Esophagus squamous epithelium (tissue), 5 donors: ENCODE data around the gene AR. TPM values are rescaled to one million over a fixed set of nuclear protein-coding genes. Genes with fewer than 3 reads are reported as not detected.

ENCODE experiments used
- DNase-seq: peaks from one replicate; lab custom pipeline; 2025; lab: John Stamatoyannopoulos, UW
- H3K27ac ChIP-seq, 4 donors: fragments of 200-600 bp; sonication (generic); one replicate each; pipeline ENCODE4 v1.5.1; 2016 to 2019; ENCODE audit warnings: mild to moderate bottlenecking in 1 of 4
- H3K27me3 ChIP-seq, 4 donors: fragments of 200-600 bp; sonication (generic); 1 replicate in 3 of 4; 2 replicates in 1 of 4; pipeline versions ENCODE4 v1.5.1 to v1.6.0; 2017 to 2021; ENCODE audit warnings: antibody characterized with exemption in 1 of 4
- H3K36me3 ChIP-seq, 3 donors: fragments of 200-600 bp; sonication (generic); one replicate each; pipeline ENCODE4 v1.5.1; 2016 to 2019
- H3K4me1 ChIP-seq, 3 donors: fragments of 200-600 bp; sonication (generic); one replicate each; pipeline ENCODE4 v1.5.1; 2017 to 2019
- H3K4me3 ChIP-seq, 4 donors: fragments of 200-600 bp; sonication (generic); 1 replicate in 3 of 4; 2 replicates in 1 of 4; pipeline ENCODE4 v1.5.1; 2016 to 2019; ENCODE audit warnings: mild to moderate bottlenecking in 2 of 4, moderate library complexity in 1 of 4
- H3K9me3 ChIP-seq, 3 donors: fragments of 200-600 bp; sonication (generic); one replicate each; pipeline ENCODE4 v1.5.1; 2016 to 2019
- POLR2A ChIP-seq, 4 donors: fragments of 450-650 bp; IDR thresholded peaks; one replicate each; pipeline ENCODE4 v1.6.1; 2017; ENCODE audit warnings: antibody characterized with exemption in 4 of 4, mild to moderate bottlenecking in 4 of 4, moderate library complexity in 3 of 4
- whole genome bisulfite sequencing, 2 donors: methylation state at CpG; one replicate each; pipeline ENCODE4 v1.1.5; 2018; 5-methylcytosine and 5-hydroxymethylcytosine counted together
- intact Hi-C: fragments of 100-400 bp; cut with DNase I; formaldehyde crosslinking; loops from one replicate; pipeline ENCODE4 v1.15.0; 2022
- total RNA-seq, 4 donors: library from RNA; depleted of rRNA; stranded (reverse); fragments of >200 nt; gene quantifications; one replicate each; pipeline ENCODE4 v1.1.0, GENCODE V29; 2016
- TF ChIP-seq, protein P1 (sequence below), 6 experiments: fragments of 450-650 bp in 4 of 6; fragments of 200-600 bp in 2 of 6; sonication (generic) in 2 of 6; IDR thresholded peaks; one replicate each; pipeline ENCODE4 v1.5.1; 2016 to 2019; ENCODE audit warnings: antibody characterized with exemption in 6 of 6, mild to moderate bottlenecking in 4 of 6, moderate library complexity in 4 of 6
- donor health status: DM: yes; HTN: yes; CAD: no.

The AR gene
- total RNA-seq, 4 donors from 2014 or later: 0.53 to 4.6 (median 1.9) TPM

GRCh38 chrX:67523002-67523681 is 20.7 kb upstream of the AR start:
- no peak for DNase-seq

GRCh38 chrX:67523932-67524331 is 19.9 kb upstream of the AR start:
- TF ChIP-seq, protein P1, sequence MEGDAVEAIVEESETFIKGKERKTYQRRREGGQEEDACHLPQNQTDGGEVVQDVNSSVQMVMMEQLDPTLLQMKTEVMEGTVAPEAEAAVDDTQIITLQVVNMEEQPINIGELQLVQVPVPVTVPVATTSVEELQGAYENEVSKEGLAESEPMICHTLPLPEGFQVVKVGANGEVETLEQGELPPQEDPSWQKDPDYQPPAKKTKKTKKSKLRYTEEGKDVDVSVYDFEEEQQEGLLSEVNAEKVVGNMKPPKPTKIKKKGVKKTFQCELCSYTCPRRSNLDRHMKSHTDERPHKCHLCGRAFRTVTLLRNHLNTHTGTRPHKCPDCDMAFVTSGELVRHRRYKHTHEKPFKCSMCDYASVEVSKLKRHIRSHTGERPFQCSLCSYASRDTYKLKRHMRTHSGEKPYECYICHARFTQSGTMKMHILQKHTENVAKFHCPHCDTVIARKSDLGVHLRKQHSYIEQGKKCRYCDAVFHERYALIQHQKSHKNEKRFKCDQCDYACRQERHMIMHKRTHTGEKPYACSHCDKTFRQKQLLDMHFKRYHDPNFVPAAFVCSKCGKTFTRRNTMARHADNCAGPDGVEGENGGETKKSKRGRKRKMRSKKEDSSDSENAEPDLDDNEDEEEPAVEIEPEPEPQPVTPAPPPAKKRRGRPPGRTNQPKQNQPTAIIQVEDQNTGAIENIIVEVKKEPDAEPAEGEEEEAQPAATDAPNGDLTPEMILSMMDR (IDR thresholded peaks at IDR 0.05): no peak

More at GRCh38 chrX:67523002-67523681, 20.7 kb upstream of the AR start:
- Histone ChIP-seq H3K4me1 (no peaks in the 10 kb centered on the region), H3K27me3 (no peaks in the 10 kb centered on the region), H3K9me3 (no peaks in the 10 kb centered on the region), H3K36me3 (no peaks in the 10 kb centered on the region), H3K4me3 (no peak overlapping the region), H3K27ac (no peak overlapping the region)
- TF ChIP-seq, protein P1 (IDR thresholded peaks at IDR 0.05): no peak
- no peak for TF ChIP-seq POLR2A (IDR thresholded peaks at IDR 0.05)
- WGBS, 2 donors: 4 to 57% methylated on average over 3 of the region's 3 CpGs
- intact Hi-C loops: no loop called here

DNA sequence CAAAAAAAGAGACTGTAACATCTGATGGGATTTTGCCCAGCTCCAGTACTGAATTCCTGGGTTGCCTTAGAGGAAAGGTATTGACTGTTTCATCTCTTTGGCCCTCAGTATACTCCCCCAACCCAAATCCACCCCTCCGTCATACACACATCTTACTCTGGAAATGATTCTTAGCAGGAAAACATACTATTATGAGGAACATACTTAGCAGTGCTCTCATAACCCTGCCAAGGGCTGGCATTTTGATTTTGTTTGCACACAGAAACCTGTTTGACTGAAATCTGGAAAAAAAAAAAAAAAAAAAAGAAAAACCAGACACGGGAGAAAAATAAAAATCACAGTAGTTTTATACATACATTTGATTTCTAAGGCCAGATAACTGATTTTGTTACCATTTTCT is 19.4 kb upstream of the AR start:
- Histone ChIP-seq H3K4me3 (no peak overlapping the region), H3K27ac (no peak overlapping the region), H3K9me3 (no peaks in the 10 kb centered on the region), H3K36me3 (no peaks in the 10 kb centered on the region), H3K27me3 (no peaks in the 10 kb centered on the region), H3K4me1 (no peaks in the 10 kb centered on the region)
- no peak for DNase-seq
- intact Hi-C loops: no loop called here
- TF ChIP-seq, protein P1 (IDR thresholded peaks at IDR 0.05): no peak
- no peak for TF ChIP-seq POLR2A (IDR thresholded peaks at IDR 0.05)
- WGBS, 2 donors: 36 to 43% methylated on average over 2 of the region's 2 CpGs

More at GRCh38 chrX:67523932-67524331, 19.9 kb upstream of the AR start:
- Histone ChIP-seq H3K4me3 (no peak overlapping the region), H3K4me1 (no peaks in the 10 kb centered on the region), H3K9me3 (no peaks in the 10 kb centered on the region), H3K27me3 (no peaks in the 10 kb centered on the region), H3K36me3 (no peaks in the 10 kb centered on the region), H3K27ac (no peak overlapping the region)
- 33 to 50% methylated on average over 1 of the region's 1 CpG for WGBS, 2 donors
- intact Hi-C loops: no loop called here
- DNase-seq: no peak

- TF ChIP-seq POLR2A (IDR thresholded peaks at IDR 0.05): no peak
- TF ChIP-seq, protein P1 (IDR thresholded peaks at IDR 0.05): no peak
- intact Hi-C loops: no loop called here
- WGBS, 2 donors: 33 to 80% methylated on average over 1 of the region's 2 CpGs
- H3K9me3 ChIP-seq: no peaks in the 10 kb centered on the region
- H3K27ac ChIP-seq: no peak overlapping the region
- no peaks in the 10 kb centered on the region for H3K27me3 ChIP-seq
- no peaks in the 10 kb centered on the region for H3K36me3 ChIP-seq
- no peaks in the 10 kb centered on the region for H3K4me1 ChIP-seq
- DNase-seq: no peak
- no peak overlapping the region for H3K4me3 ChIP-seq
These were observed 18.7 kb upstream of the AR start for GRCh38 chrX:67524950-67525691.

DNA sequence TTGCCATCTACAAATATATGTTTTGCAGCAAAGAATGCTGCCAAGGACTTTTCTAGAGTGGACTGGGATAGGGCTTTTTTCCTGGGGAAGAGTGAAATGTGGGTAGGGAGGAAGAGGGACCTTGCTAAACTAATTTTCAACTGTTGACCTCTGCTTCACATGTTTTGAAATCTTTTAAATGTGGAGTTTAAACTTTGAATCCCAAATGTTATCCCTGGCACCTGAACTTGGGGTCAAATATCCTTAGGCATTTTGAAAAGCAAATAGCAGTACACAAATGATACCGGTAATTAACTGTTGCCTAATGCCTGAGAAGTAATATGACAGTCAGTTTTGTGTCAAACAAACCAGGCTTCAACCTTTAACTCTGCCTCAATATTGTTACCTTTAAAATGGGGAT is 7.3 kb upstream of the AR start:
- H3K4me3 ChIP-seq: no peak overlapping the region
- H3K36me3 ChIP-seq: no peaks in the 10 kb centered on the region
- no peaks in the 10 kb centered on the region for H3K4me1 ChIP-seq
- WGBS, 2 donors: 67 to 77% methylated on average over 1 of the region's 1 CpG
- TF ChIP-seq, protein P1 (IDR thresholded peaks at IDR 0.05): no peak
- no peak for TF ChIP-seq POLR2A (IDR thresholded peaks at IDR 0.05)
- no peak overlapping the region for H3K27ac ChIP-seq
- H3K9me3 ChIP-seq: no peaks in the 10 kb centered on the region
- DNase-seq: no peak
- intact Hi-C loops: no loop called here
- no peaks in the 10 kb centered on the region for H3K27me3 ChIP-seq
